A673 (cell line): ENCODE data around the gene RPS27A. TPM values are rescaled to one million over a fixed set of nuclear protein-coding genes. Genes with fewer than 3 reads are reported as not detected.
"Not testable (repeated sequence)": the region's sequence is repeated elsewhere in the genome, so short reads cannot be mapped to it uniquely, and the experiment has no call there.

Experiments used
- BruUV-seq: library from RNA; stranded (reverse); fragments of 400-500 nt; replicated peaks from 2 replicates; lab custom pipeline; 2021; lab: Mats Ljungman, UMichigan
- CTCF ChIA-PET: fragments of 300-600 bp; sonication (Branson Sonifier 250); formaldehyde crosslinking; loops from one replicate; lab custom pipeline; 2022; ENCODE audit warnings: antibody characterized with exemption; lab: Charles Lee
- POLR2A ChIA-PET: fragments of 300-600 bp; sonication (Branson Sonifier 250); formaldehyde crosslinking; loops from one replicate; lab custom pipeline; 2022; ENCODE audit warnings: antibody characterized with exemption; ENCODE audit not compliant: low non-redundant PET; lab: Charles Lee
- DNase-seq: peaks from one replicate; pipeline ENCODE4 v3.0.0-alpha.2; 2015; ENCODE audit warnings: low spot score
- H3K27ac ChIP-seq: fragments of 200-600 bp; sonication (generic); 2 replicates; pipeline ENCODE4 v1.5.1; 2016; ENCODE audit warnings: mixed run types, low read depth, mild to moderate bottlenecking, mixed read lengths, antibody characterized with exemption, low read length; ENCODE audit not compliant: poor library complexity, severe bottlenecking
- H3K27me3 ChIP-seq: fragments of 200-600 bp; sonication (generic); replicated peaks from 2 replicates; pipeline ENCODE4 v1.6.1; 2017; ENCODE audit warnings: mixed run types, low read depth, mild to moderate bottlenecking, mixed read lengths, antibody characterized with exemption, low read length; ENCODE audit not compliant: insufficient read depth, poor library complexity
- H3K36me3 ChIP-seq: fragments of 200-600 bp; sonication (generic); 2 replicates; pipeline ENCODE4 v1.6.1; 2016; ENCODE audit warnings: mixed run types, mild to moderate bottlenecking, mixed read lengths, antibody characterized with exemption, low read length; ENCODE audit not compliant: insufficient read depth, poor library complexity, severe bottlenecking
- H3K4me1 ChIP-seq: fragments of 200-600 bp; sonication (generic); 2 replicates; pipeline ENCODE4 v1.6.1; 2017; ENCODE audit warnings: mixed run types, mild to moderate bottlenecking, mixed read lengths, antibody characterized with exemption, low read length; ENCODE audit not compliant: insufficient read depth, poor library complexity, severe bottlenecking
- H3K4me3 ChIP-seq: fragments of 200-600 bp; sonication (generic); 2 replicates; pipeline ENCODE4 v1.5.1; 2016; ENCODE audit warnings: low read depth, mixed run types, mild to moderate bottlenecking, mixed read lengths, low read length; ENCODE audit not compliant: poor library complexity, severe bottlenecking
- H3K9me3 ChIP-seq: fragments of 200-600 bp; sonication (generic); 2 replicates; pipeline ENCODE4 v1.6.1; 2016; ENCODE audit warnings: mixed run types, low read depth, mild to moderate bottlenecking, mixed read lengths, antibody characterized with exemption, low read length; ENCODE audit not compliant: poor library complexity, severe bottlenecking
- EZH2 ChIP-seq: fragments of 200-600 bp; sonication (generic); IDR thresholded peaks from 2 replicates; pipeline ENCODE4 v1.6.1; 2017; ENCODE audit warnings: borderline replicate concordance, low read depth, mild to moderate bottlenecking, mixed read lengths, antibody characterized with exemption, low read length; ENCODE audit not compliant: poor library complexity, severe bottlenecking
- intact Hi-C: fragments of 100-400 bp; cut with micrococcal nuclease; formaldehyde crosslinking; loops from one replicate; pipeline ENCODE4 v1.10.0; 2022; ENCODE audit not compliant: unreplicated experiment
- total RNA-seq: library from RNA; stranded (reverse); gene quantifications from 2 replicates; pipeline ENCODE4 v1.2.3, GENCODE V29; 2021
- TF ChIP-seq, protein P1 (sequence below): fragments of 300-800, 200-600 bp; sonication (generic); conservative IDR thresholded peaks from 2 replicates; pipeline ENCODE4 v1.5.1; 2017; ENCODE audit warnings: low read depth, mild to moderate bottlenecking, antibody characterized with exemption, low read length, moderate library complexity, mixed read lengths

Gene RPS27A
- total RNA-seq, 1 experiment from 2014 or later = 928 TPM

DNA sequence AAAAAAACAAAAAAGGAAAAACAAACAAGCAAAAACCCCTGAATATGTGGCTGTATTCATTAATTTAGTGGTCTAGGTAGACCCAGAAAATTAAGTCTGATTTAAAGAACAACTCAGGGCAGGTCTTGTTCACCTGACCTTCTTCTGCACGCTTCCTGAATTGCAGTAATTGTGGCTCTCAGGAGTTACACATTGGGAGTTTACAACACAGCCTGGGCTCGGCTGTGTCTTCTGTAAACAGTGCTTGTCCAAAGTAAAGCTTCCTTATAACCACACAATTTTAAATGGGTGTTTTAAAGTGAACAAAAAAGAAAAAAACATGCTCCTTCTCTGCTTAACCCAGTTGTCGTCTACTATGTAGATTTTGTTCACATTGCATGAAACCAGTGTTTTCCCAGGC lies 44.8 kb downstream of the RPS27A start:
- no peak for DNase-seq
- intact Hi-C loops = no loop called here
- Histone ChIP-seq H3K27ac (no peak overlapping the region), H3K36me3 (no peaks in the 10 kb centered on the region), H3K4me3 (no peak overlapping the region), H3K4me1 (no peaks in the 10 kb centered on the region), H3K27me3 (no peaks in the 10 kb centered on the region), H3K9me3 (no peaks in the 10 kb centered on the region)
- no TSS peak for BruUV-seq
- CTCF ChIA-PET = no interaction called here
- TF ChIP-seq, protein P1, sequence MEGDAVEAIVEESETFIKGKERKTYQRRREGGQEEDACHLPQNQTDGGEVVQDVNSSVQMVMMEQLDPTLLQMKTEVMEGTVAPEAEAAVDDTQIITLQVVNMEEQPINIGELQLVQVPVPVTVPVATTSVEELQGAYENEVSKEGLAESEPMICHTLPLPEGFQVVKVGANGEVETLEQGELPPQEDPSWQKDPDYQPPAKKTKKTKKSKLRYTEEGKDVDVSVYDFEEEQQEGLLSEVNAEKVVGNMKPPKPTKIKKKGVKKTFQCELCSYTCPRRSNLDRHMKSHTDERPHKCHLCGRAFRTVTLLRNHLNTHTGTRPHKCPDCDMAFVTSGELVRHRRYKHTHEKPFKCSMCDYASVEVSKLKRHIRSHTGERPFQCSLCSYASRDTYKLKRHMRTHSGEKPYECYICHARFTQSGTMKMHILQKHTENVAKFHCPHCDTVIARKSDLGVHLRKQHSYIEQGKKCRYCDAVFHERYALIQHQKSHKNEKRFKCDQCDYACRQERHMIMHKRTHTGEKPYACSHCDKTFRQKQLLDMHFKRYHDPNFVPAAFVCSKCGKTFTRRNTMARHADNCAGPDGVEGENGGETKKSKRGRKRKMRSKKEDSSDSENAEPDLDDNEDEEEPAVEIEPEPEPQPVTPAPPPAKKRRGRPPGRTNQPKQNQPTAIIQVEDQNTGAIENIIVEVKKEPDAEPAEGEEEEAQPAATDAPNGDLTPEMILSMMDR = no peak
- no peak for TF ChIP-seq EZH2
- POLR2A ChIA-PET = no interaction called here

DNA sequence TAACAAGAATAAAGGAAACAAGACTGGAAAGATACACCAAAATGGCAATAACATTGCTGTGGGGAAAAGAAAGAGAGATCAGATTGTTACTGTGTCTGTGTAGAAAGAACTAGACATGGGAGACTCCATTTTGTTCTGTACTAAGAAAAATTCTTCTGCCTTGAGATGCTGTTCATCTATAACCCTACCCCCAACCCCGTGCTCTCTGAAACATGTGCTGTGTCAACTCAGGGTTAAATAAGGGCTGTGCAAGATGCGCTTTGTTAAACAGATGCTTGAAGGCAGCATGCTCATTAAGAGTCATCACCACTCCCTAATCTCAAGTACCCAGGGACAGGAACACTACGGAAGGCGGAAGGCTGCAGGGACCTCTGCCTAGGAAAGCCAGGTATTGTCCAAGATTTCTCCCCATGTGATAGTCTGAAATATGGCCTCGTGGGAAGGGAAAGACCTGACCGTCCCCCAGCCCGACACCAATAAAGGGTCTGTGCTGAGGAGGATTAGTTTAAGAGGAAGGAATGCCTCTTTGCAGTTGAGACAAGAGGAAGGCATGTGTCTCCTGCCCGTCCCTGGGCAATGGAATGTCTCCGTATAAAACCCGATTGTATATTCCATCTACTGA lies 46.8 kb downstream of the RPS27A start:
- H3K36me3 ChIP-seq, intact Hi-C loops, CTCF ChIA-PET, H3K27me3 ChIP-seq, H3K27ac ChIP-seq, H3K4me3 ChIP-seq, H3K4me1 ChIP-seq, H3K9me3 ChIP-seq, POLR2A ChIA-PET, BruUV-seq, DNase-seq: not testable (repeated sequence)

DNA sequence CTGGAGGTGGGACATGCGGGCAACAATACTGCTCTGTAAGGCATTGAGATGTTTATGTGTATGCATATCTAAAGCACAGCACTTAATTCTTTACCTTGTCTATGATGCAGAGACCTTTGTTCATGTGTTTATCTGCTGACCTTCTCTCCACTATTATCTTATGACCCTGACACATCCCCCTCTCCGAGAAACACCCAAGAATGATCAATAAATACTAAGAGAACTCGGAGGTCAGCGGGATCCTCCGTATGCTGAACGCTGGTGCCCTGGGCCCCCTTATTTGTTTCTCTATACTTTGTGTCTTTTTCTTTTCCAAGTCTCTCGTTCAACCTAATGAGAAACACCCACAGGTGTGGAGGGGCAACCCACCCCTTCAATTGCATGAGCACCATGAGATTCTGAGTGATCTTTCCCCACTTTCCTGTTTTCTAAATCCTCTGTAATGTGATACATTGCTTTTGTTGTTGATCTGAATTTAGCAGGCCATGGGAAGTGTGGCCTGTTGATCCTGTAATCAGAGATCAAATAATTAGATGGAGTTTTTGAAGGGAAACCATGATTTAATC lies 47.5 kb downstream of the RPS27A start:
- POLR2A ChIA-PET, H3K27me3 ChIP-seq, H3K4me3 ChIP-seq, BruUV-seq, H3K9me3 ChIP-seq, H3K36me3 ChIP-seq, H3K4me1 ChIP-seq, DNase-seq, CTCF ChIA-PET, H3K27ac ChIP-seq: not testable (repeated sequence)
- intact Hi-C loops = loop anchor here (10.0 kb wide), 2 partner anchors 135 to 235 kb away; partner anchors contain the start of genes CCDC88A and CFAP36

DNA sequence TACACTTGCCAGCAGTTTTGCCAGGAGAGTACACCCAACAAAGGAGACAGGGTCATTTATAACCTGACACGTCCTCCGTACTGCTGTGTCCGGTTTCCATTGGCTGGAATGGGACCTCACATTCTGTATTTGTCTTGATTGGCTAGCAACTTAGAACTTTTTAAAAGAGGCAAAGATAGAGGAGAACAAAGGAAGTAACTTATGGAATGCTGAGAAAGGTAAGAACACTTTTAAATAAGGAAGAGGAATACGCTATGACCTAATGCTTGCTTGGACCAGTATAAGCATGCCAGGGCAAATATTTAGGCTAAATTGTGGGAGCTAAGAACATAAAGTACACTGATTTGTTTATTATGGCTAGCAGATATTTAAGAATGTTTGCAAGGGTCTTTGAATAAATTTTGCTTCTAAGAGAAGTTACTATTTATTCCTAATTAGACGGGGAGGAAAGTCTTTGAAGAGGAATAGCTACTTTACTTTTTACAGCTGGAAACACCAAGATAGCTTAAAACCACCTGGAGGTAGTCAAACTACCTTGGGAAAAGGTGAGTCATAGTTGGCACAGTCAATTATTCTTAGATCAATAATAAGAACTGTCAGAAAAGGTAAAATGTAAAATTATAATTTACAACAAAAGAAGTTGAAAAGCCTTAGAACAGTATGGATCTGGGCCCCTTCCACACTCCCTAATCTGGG lies 48.5 kb downstream of the RPS27A start:
- H3K36me3 ChIP-seq, H3K4me3 ChIP-seq, H3K27me3 ChIP-seq, BruUV-seq, H3K27ac ChIP-seq, H3K4me1 ChIP-seq, CTCF ChIA-PET, DNase-seq, H3K9me3 ChIP-seq: not testable (repeated sequence)
- intact Hi-C loops = loop anchor here (10.0 kb wide), 2 partner anchors 134 to 234 kb away; partner anchors contain the start of genes CCDC88A and CFAP36
- POLR2A ChIA-PET = interaction anchor here (0.6 kb wide), 1 partner anchor 1136 kb away, joined by 9 read pairs; no protein-coding TSS in a partner anchor
